ENCODE data around the gene FLNB. TPM values are rescaled to one million over a fixed set of nuclear protein-coding genes. Genes with fewer than 3 reads are reported as not detected.

Gene FLNB
- total and polyA plus RNA-seq, 10 of the 15 experiments (the other 5 are each of a cell fraction or from before 2014, with no cell fraction given), result 13.6 to 51.8 (median 26.4) TPM

DNA sequence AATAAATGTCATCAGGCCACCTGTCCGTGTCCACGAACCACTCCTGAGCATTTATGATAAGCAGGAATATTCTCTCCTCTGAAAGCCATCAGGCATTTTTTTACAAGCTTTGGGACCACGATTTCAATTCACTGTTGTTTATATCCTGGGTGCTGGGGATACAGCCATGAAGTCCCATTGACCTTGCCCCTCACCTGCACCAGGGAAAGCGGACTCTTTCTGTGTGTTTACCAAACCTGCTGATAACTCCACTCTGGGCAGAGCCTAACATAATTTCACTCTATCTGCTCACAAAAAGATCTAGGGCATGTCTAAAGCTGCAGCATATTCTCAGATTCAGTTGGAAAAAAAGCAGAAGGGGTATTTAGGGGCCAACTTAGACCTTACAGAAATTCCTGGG is 197.8 kb downstream of the FLNB start:
- ChIA-PET SMC1A (ENCODE audit: uncharacterized antibody, unreplicated experiment) (interaction anchor here (1.7 to 12.6 kb wide), 3 partner anchors 8 to 26 kb away, joined by 8 to 510 read pairs (median 13); partner anchors contain the start of gene DNASE1L3), POLR2A (interaction anchor here (1.2 to 17.1 kb wide), 3 partner anchors 6 to 28 kb away, joined by 3 to 491 read pairs (median 491); partner anchors contain the start of gene DNASE1L3), RAD21 (ENCODE audit: unreplicated experiment) (interaction anchor here (1.2 to 8.1 kb wide), 4 partner anchors 8 to 19 kb away, joined by 3 to 285 read pairs (median 4); partner anchors contain the start of gene DNASE1L3), CTCF (interaction anchor here (1.2 to 25.2 kb wide), 3 partner anchors 8 to 17 kb away, joined by 6 to 655 read pairs (median 12); partner anchors contain the start of gene DNASE1L3)
- no peak overlapping the region for H2AFZ ChIP-seq (ENCODE audit: control insufficient read depth, low read depth, low read length)
- peak overlapping the region; percentile 6; the same call in 1 of the 2 replicates for H3K27ac ChIP-seq (ENCODE audit: control insufficient read depth, insufficient read depth)
- WGBS (ENCODE audit: insufficient coverage, insufficient replicate concordance, low lambda C conversion rate, missing lambda C conversion rate), result 62% methylated on average over 4 of the region's 4 CpGs
- ATAC-seq (no peak), DNase-seq (ENCODE audit: low read depth, low spot score) (no peak), FAIRE-seq (no peak)
- H3K79me2 ChIP-seq (ENCODE audit: control insufficient read depth, insufficient read depth, low read length), result no peaks in the 10 kb centered on the region
- no peaks in the 10 kb centered on the region for H4K20me1 ChIP-seq (ENCODE audit: control insufficient read depth, insufficient read depth)
- H3K27me3 ChIP-seq (replicated peaks in 1 of 2; ENCODE audit: control insufficient read depth in 2 of 2, insufficient read depth in 2 of 2, low read length in 1 of 2), result no peaks in the 10 kb centered on the region
- H3K4me2 ChIP-seq (ENCODE audit: control insufficient read depth, insufficient read depth), result no peak overlapping the region
- TF ChIP-seq SUPT20H (IDR thresholded peaks at IDR 0.05; ENCODE audit: borderline replicate concordance, control insufficient read depth, low read depth, low read length) (no peak), KLF5 (IDR thresholded peaks at IDR 0.05; ENCODE audit: partially characterized antibody) (no peak), BCLAF1 (IDR thresholded peaks at IDR 0.05) (no peak), LARP7 (IDR thresholded peaks at IDR 0.05) (no peak), MTA2 (IDR thresholded peaks at IDR 0.05; ENCODE audit: low read depth) (no peak), HDGF (IDR thresholded peaks at IDR 0.05) (no peak), ZSCAN29 (IDR thresholded peaks at IDR 0.05) (no peak), TARDBP (IDR thresholded peaks at IDR 0.05; ENCODE audit: borderline replicate concordance) (no peak), DPF2 (IDR thresholded peaks at IDR 0.05) (no peak), IRF4 (IDR thresholded peaks at IDR 0.05; ENCODE audit: low read depth, low read length) (no peak), ETV6 (conservative IDR thresholded peaks at IDR 0.05 in 1 of 2, IDR thresholded peaks at IDR 0.05 in 1 of 2; ENCODE audit: borderline replicate concordance in 1 of 2, low read depth in 1 of 2) (no peak), MLLT1 (IDR thresholded peaks at IDR 0.05) (no peak), RELA (IDR thresholded peaks at IDR 0.05; ENCODE audit: borderline replicate concordance, partially characterized antibody) (no peak), PKNOX1 (IDR thresholded peaks at IDR 0.05) (no peak)
- TF ChIP-seq, protein P1, sequence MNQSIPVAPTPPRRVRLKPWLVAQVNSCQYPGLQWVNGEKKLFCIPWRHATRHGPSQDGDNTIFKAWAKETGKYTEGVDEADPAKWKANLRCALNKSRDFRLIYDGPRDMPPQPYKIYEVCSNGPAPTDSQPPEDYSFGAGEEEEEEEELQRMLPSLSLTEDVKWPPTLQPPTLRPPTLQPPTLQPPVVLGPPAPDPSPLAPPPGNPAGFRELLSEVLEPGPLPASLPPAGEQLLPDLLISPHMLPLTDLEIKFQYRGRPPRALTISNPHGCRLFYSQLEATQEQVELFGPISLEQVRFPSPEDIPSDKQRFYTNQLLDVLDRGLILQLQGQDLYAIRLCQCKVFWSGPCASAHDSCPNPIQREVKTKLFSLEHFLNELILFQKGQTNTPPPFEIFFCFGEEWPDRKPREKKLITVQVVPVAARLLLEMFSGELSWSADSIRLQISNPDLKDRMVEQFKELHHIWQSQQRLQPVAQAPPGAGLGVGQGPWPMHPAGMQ (IDR thresholded peaks at IDR 0.05; ENCODE audit: borderline replicate concordance), result no peak
- H3K9me3 ChIP-seq (replicated peaks; ENCODE audit: control insufficient read depth, insufficient read depth, low read length), result peaks cover 2% of the 10 kb centered on the region; the same call in 2 of the 3 replicates
- peaks cover 0 to 1% of the 10 kb centered on the region in 2 experiments; a peak in 1 of 4 replicates for H3K36me3 ChIP-seq (ENCODE audit: control insufficient read depth in 2 of 2, insufficient read depth in 2 of 2, low read length in 1 of 2)
- no peak overlapping the region for H3K9ac ChIP-seq (ENCODE audit: control insufficient read depth, insufficient read depth, low read length)
- H3K4me1 ChIP-seq (ENCODE audit: control insufficient read depth, insufficient read depth, low read length), result peaks cover 25% of the 10 kb centered on the region
- in situ Hi-C loops (cut with MboI) (loop anchor here (25.0 kb wide), 1 partner anchor 1181 kb away; no protein-coding TSS in a partner anchor), intact Hi-C loops (cut with micrococcal nuclease; ENCODE audit: unreplicated experiment) (no loop called here)
- BruUV-seq (replicated peaks), result TSS peak; percentile 37
- H3K4me3 ChIP-seq, result no peak overlapping the region

Data from GM12878 (cell line).